Measurements from ENCODE around the gene FRS3.
"Not testable (repeated sequence)": the region's sequence is repeated elsewhere in the genome, so short reads cannot be mapped to it uniquely, and the experiment has no call there.

Gene FRS3

GRCh38 chr6:41768545-41769308, 11.0 kb downstream of the FRS3 start:
- Histone ChIP-seq H2AFZ (ENCODE audit: low read depth) (no peak overlapping the region), H3K4me2 (no peak overlapping the region), H3K36me3 (ENCODE audit: insufficient read depth) (no peaks in the 10 kb centered on the region), H3K9ac (no peak overlapping the region), H3K27ac (no peak overlapping the region), H3K4me3 (IDR thresholded peaks at IDR 0.05; ENCODE audit: insufficient read depth, low read depth, low read length) (no peak overlapping the region), H3K4me1 (ENCODE audit: low read depth, poor library complexity, severe bottlenecking) (no peaks in the 10 kb centered on the region), H3K27me3 (ENCODE audit: insufficient read depth, low read depth) (no peaks in the 10 kb centered on the region), H4K20me1 (ENCODE audit: insufficient read depth) (no peaks in the 10 kb centered on the region), H3K79me2 (ENCODE audit: insufficient read depth, low read depth) (no peaks in the 10 kb centered on the region)
- TF ChIP-seq CTCF (conservative IDR thresholded peaks at IDR 0.05; ENCODE audit: low read depth, low read length), result no peak

GRCh38 chr6:41767112-41767833, 12.4 kb downstream of the FRS3 start:
- Histone ChIP-seq H3K4me2 (no peak overlapping the region), H3K36me3 (ENCODE audit: insufficient read depth) (no peaks in the 10 kb centered on the region), H3K9ac (no peak overlapping the region), H2AFZ (ENCODE audit: low read depth) (no peak overlapping the region), H3K27me3 (ENCODE audit: insufficient read depth, low read depth) (no peaks in the 10 kb centered on the region), H3K79me2 (ENCODE audit: insufficient read depth, low read depth) (no peaks in the 10 kb centered on the region), H3K4me3 (IDR thresholded peaks at IDR 0.05; ENCODE audit: insufficient read depth, low read depth, low read length) (no peak overlapping the region), H4K20me1 (ENCODE audit: insufficient read depth) (no peaks in the 10 kb centered on the region), H3K27ac (no peak overlapping the region), H3K4me1 (ENCODE audit: low read depth, poor library complexity, severe bottlenecking) (no peaks in the 10 kb centered on the region)
- TF ChIP-seq CTCF (conservative IDR thresholded peaks at IDR 0.05; ENCODE audit: low read depth, low read length), result no peak

- H4K20me1 ChIP-seq (ENCODE audit: insufficient read depth); H2AFZ ChIP-seq (ENCODE audit: low read depth); H3K9ac ChIP-seq; H3K4me1 ChIP-seq (ENCODE audit: low read depth, poor library complexity, severe bottlenecking); H3K27me3 ChIP-seq (ENCODE audit: insufficient read depth, low read depth); H3K4me3 ChIP-seq (IDR thresholded peaks at IDR 0.05; ENCODE audit: insufficient read depth, low read depth, low read length); H3K27ac ChIP-seq; H3K79me2 ChIP-seq (ENCODE audit: insufficient read depth, low read depth); H3K36me3 ChIP-seq (ENCODE audit: insufficient read depth); H3K4me2 ChIP-seq: not testable (repeated sequence)
These were observed 13.5 kb downstream of the FRS3 start for GRCh38 chr6:41766043-41766664.

- no peaks in the 10 kb centered on the region for H3K27me3 ChIP-seq (ENCODE audit: insufficient read depth, low read depth)
- TF ChIP-seq CTCF (conservative IDR thresholded peaks at IDR 0.05; ENCODE audit: low read depth, low read length), result no peak
- no peak overlapping the region for H3K4me3 ChIP-seq (IDR thresholded peaks at IDR 0.05; ENCODE audit: insufficient read depth, low read depth, low read length)
- H3K36me3 ChIP-seq (ENCODE audit: insufficient read depth), result no peaks in the 10 kb centered on the region
- no peak overlapping the region for H3K9ac ChIP-seq
- no peaks in the 10 kb centered on the region for H4K20me1 ChIP-seq (ENCODE audit: insufficient read depth)
- no peak overlapping the region for H3K27ac ChIP-seq
- H2AFZ ChIP-seq (ENCODE audit: low read depth), result no peak overlapping the region
- H3K79me2 ChIP-seq (ENCODE audit: insufficient read depth, low read depth), result no peaks in the 10 kb centered on the region
- H3K4me2 ChIP-seq, result no peak overlapping the region
- no peaks in the 10 kb centered on the region for H3K4me1 ChIP-seq (ENCODE audit: low read depth, poor library complexity, severe bottlenecking)
These were observed 16.2 kb downstream of the FRS3 start for GRCh38 chr6:41763470-41763869.

Data from KMS-11 (cell line).